GM21390 (cell line): ENCODE data around the gene SCN2B.

Source experiments
- ATAC-seq: cut with Tn5 transposase; IDR thresholded peaks from one replicate; pipeline ENCODE4 v1.9.1; 2021; ENCODE audit not compliant: unreplicated experiment

SCN2B gene

GRCh38 chr11:118175031-118175992, 1.1 kb downstream of the SCN2B start:
- no peak for ATAC-seq

GRCh38 chr11:118174006-118174567, 2.4 kb downstream of the SCN2B start:
- no peak for ATAC-seq

- ATAC-seq, result no peak
Observed at GRCh38 chr11:118172356-118172755, 4.1 kb downstream of the SCN2B start.

GRCh38 chr11:118171269-118172062, 5.0 kb downstream of the SCN2B start:
- ATAC-seq, result no peak

- ATAC-seq, result no peak
Observed at GRCh38 chr11:118170882-118171268, 5.6 kb downstream of the SCN2B start.

- no peak for ATAC-seq
Observed at GRCh38 chr11:118170231-118170630, 6.2 kb downstream of the SCN2B start.

- ATAC-seq, result no peak
Observed at GRCh38 chr11:118169300-118170140, 6.9 kb downstream of the SCN2B start.

- no peak for ATAC-seq
Observed at GRCh38 chr11:118168751-118169150, 7.7 kb downstream of the SCN2B start.

GRCh38 chr11:118168316-118168715, 8.1 kb downstream of the SCN2B start:
- no peak for ATAC-seq

GRCh38 chr11:118167906-118168305, 8.5 kb downstream of the SCN2B start:
- ATAC-seq, result no peak

GRCh38 chr11:118167253-118167652, 9.2 kb downstream of the SCN2B start:
- no peak for ATAC-seq

GRCh38 chr11:118166641-118167040, 9.8 kb downstream of the SCN2B start:
- no peak for ATAC-seq

GRCh38 chr11:118164885-118165284, 11.6 kb downstream of the SCN2B start:
- ATAC-seq, result no peak

- ATAC-seq, result no peak
Observed at GRCh38 chr11:118163494-118163893, 12.9 kb downstream of the SCN2B start.

GRCh38 chr11:118162846-118163245, 13.6 kb downstream of the SCN2B start:
- ATAC-seq, result no peak

GRCh38 chr11:118161786-118162185, 14.7 kb downstream of the SCN2B start:
- no peak for ATAC-seq

GRCh38 chr11:118157186-118157895, 19.1 kb downstream of the SCN2B start:
- ATAC-seq, result no peak

GRCh38 chr11:118156531-118157185, 19.8 kb downstream of the SCN2B start:
- ATAC-seq, result no peak

- no peak for ATAC-seq
Observed at GRCh38 chr11:118155776-118156530, 20.5 kb downstream of the SCN2B start.
